GM23338 (cell line): ENCODE results near the gene SUN5. TPM values are rescaled to one million over a fixed set of nuclear protein-coding genes. Genes with fewer than 3 reads are reported as not detected.

Experiments used
- ATAC-seq: fragments of 200-7000 bp; cut with Tn5 transposase; 3 replicates; pipeline ENCODE4 v1.9.1; 2020
- DNase-seq: peaks from one replicate; pipeline ENCODE4 v3.0.0-alpha.2; 2015; ENCODE audit warnings: low spot score
- H2AFZ ChIP-seq: fragments of 200-600 bp; sonication (generic); 2 replicates; pipeline ENCODE4 v1.8.0; 2016; ENCODE audit warnings: antibody characterized with exemption, mild to moderate bottlenecking, moderate library complexity
- H3F3A ChIP-seq: fragments of 200-600 bp; sonication (generic); replicated peaks from 2 replicates; pipeline ENCODE4 v1.8.0; 2017; ENCODE audit warnings: antibody characterized with exemption, mixed run types, low read depth
- H3K27ac ChIP-seq: fragments of 200-600 bp; sonication (generic); 2 replicates; pipeline ENCODE4 v1.6.1; 2016; ENCODE audit warnings: low read depth
- H3K27me3 ChIP-seq: fragments of 200-600 bp; sonication (generic); 2 replicates; pipeline ENCODE4 v1.8.0; 2016; ENCODE audit warnings: mild to moderate bottlenecking, mixed run types, moderate library complexity; ENCODE audit not compliant: insufficient read depth
- H3K36me3 ChIP-seq: fragments of 200-600 bp; sonication (generic); 2 replicates; pipeline ENCODE4 v1.8.0; 2016; ENCODE audit warnings: mild to moderate bottlenecking; ENCODE audit not compliant: insufficient read depth
- H3K4me1 ChIP-seq: fragments of 200-600 bp; sonication (generic); 2 replicates; pipeline ENCODE4 v1.8.0; 2016; ENCODE audit warnings: mild to moderate bottlenecking, moderate library complexity; ENCODE audit not compliant: insufficient read depth
- H3K4me2 ChIP-seq: fragments of 200-600 bp; sonication (generic); 2 replicates; pipeline ENCODE4 v1.7.1; 2017; ENCODE audit warnings: mixed run types
- H3K4me3 ChIP-seq: fragments of 200-600 bp; sonication (generic); 2 replicates; pipeline ENCODE4 v1.6.1; 2016; ENCODE audit warnings: mixed run types
- H3K79me2 ChIP-seq: fragments of 200-600 bp; sonication (generic); replicated peaks from 2 replicates; pipeline ENCODE4 v1.8.0; 2017; ENCODE audit warnings: mild to moderate bottlenecking; ENCODE audit not compliant: insufficient read depth
- H3K9me2 ChIP-seq: fragments of 200-600 bp; sonication (generic); 2 replicates; pipeline ENCODE4 v1.8.0; 2017; ENCODE audit not compliant: insufficient read depth
- H4K20me1 ChIP-seq: fragments of 200-600 bp; sonication (generic); replicated peaks from 2 replicates; pipeline ENCODE4 v1.8.0; 2017; ENCODE audit warnings: mild to moderate bottlenecking; ENCODE audit not compliant: insufficient read depth
- H3K27ac Mint-ChIP-seq: 2 replicates; pipeline ENCODE4 v1.8.0; 2020; ENCODE audit warnings: inconsistent platforms, mild to moderate bottlenecking, moderate library complexity, mixed read lengths
- H3K27me3 Mint-ChIP-seq: 3 replicates; pipeline ENCODE4 v1.8.0; 2022; ENCODE audit warnings: low read depth, mild to moderate bottlenecking, moderate library complexity, mixed read lengths, inconsistent platforms; ENCODE audit not compliant: insufficient read depth, poor library complexity
- H3K36me3 Mint-ChIP-seq: 3 replicates; pipeline ENCODE4 v1.8.0; 2021; ENCODE audit warnings: low read depth, mild to moderate bottlenecking, inconsistent platforms, moderate library complexity, mixed read lengths
- H3K4me1 Mint-ChIP-seq: 3 replicates; pipeline ENCODE4 v1.8.0; 2020; ENCODE audit warnings: mild to moderate bottlenecking, inconsistent platforms, mixed read lengths
- H3K4me3 Mint-ChIP-seq: 3 replicates; pipeline ENCODE4 v1.8.0; 2021; ENCODE audit warnings: moderate library complexity, mild to moderate bottlenecking, inconsistent platforms, mixed read lengths
- H3K9me3 Mint-ChIP-seq: 3 replicates; pipeline ENCODE4 v1.8.0; 2020; ENCODE audit warnings: moderate library complexity, mild to moderate bottlenecking, inconsistent platforms, mixed read lengths
- CREB1 ChIP-seq: fragments of 250-450 bp; sonication (Bioruptor Pico); IDR thresholded peaks from 2 replicates; pipeline ENCODE4 v1.5.0; 2020; ENCODE audit warnings: low read depth, mild to moderate bottlenecking, moderate library complexity
- CTCF ChIP-seq, 2 experiments: fragments of 200-600 bp in 1 of 2; sonication (generic) in 1 of 2; conservative IDR thresholded peaks; 2 replicates each; pipeline versions ENCODE4 v1.5.1 to v1.6.1; 2016 to 2017; ENCODE audit warnings: antibody characterized with exemption in 2 of 2, low read depth in 2 of 2, mild to moderate bottlenecking in 2 of 2, moderate library complexity in 1 of 2
- ETS1 ChIP-seq: IDR thresholded peaks from 2 replicates; pipeline ENCODE4 v1.6.1; 2016; ENCODE audit warnings: antibody characterized with exemption
- EZH2 ChIP-seq: fragments of 200-600 bp; sonication (generic); IDR thresholded peaks from one replicate; pipeline ENCODE4 v1.8.0; 2017; ENCODE audit warnings: antibody characterized with exemption, mild to moderate bottlenecking, low read depth; ENCODE audit not compliant: unreplicated experiment
- EZH2phosphoT487 ChIP-seq: fragments of 200-600 bp; sonication (generic); IDR thresholded peaks from one replicate; pipeline ENCODE4 v1.8.1; 2018; ENCODE audit warnings: antibody characterized with exemption; ENCODE audit not compliant: unreplicated experiment
- JUNB ChIP-seq: IDR thresholded peaks from one replicate; pipeline ENCODE4 v1.6.1; 2016; ENCODE audit warnings: antibody characterized with exemption; ENCODE audit not compliant: unreplicated experiment
- NANOG ChIP-seq: IDR thresholded peaks from 2 replicates; pipeline ENCODE4 v1.6.1; 2016; ENCODE audit warnings: antibody characterized with exemption, borderline replicate concordance
- POLR2AphosphoS5 ChIP-seq: IDR thresholded peaks from 2 replicates; pipeline ENCODE4 v1.6.1; 2016; ENCODE audit warnings: antibody characterized with exemption, low read depth
- REST ChIP-seq: IDR thresholded peaks from one replicate; pipeline ENCODE4 v1.6.1; 2018; ENCODE audit warnings: antibody characterized with exemption; ENCODE audit not compliant: unreplicated experiment
- STAT1 ChIP-seq: IDR thresholded peaks from one replicate; pipeline ENCODE4 v1.6.1; 2016; ENCODE audit warnings: antibody characterized with exemption; ENCODE audit not compliant: unreplicated experiment
- ZNF114 ChIP-seq: fragments of 250-450 bp; sonication (Bioruptor Pico); IDR thresholded peaks from 2 replicates; pipeline ENCODE4 v1.5.0; 2020; ENCODE audit warnings: mild to moderate bottlenecking, moderate library complexity
- ZNF331 ChIP-seq: fragments of 250-450 bp; sonication (Bioruptor Pico); IDR thresholded peaks from 2 replicates; pipeline ENCODE4 v1.5.0; 2020; ENCODE audit warnings: low read depth, mild to moderate bottlenecking, moderate library complexity
- ZNF462 ChIP-seq: fragments of 250-450 bp; sonication (Bioruptor Pico); IDR thresholded peaks from 2 replicates; pipeline ENCODE4 v1.5.0; 2020; ENCODE audit warnings: mild to moderate bottlenecking, moderate library complexity
- polyA plus RNA-seq: library from polyadenylated mRNA; unstranded; fragments of >200 nt; fragmentation: Nextera tagmentation; extraction: Ambion mirVana; gene quantifications from 2 replicates; pipeline ENCODE4 v1.2.1, GENCODE V29; 2016
- total RNA-seq: library from RNA; depleted of rRNA; stranded (reverse); fragments of >200 nt; shearing (Covaris generic); gene quantifications from 2 replicates; pipeline ENCODE4 v1.2.3, GENCODE V29; 2014

The SUN5 gene
- total and polyA plus RNA-seq, 2 experiments from 2014 or later: not detected

- Mint-ChIP-seq H3K4me1 (peaks cover 2% of the 10 kb centered on the region; the same call in 1 of the 3 replicates), H3K9me3 (peaks cover 4% of the 10 kb centered on the region; the same call in 2 of the 3 replicates), H3K27me3 (peaks cover 14% of the 10 kb centered on the region), H3K4me3 (no peak overlapping the region), H3K27ac (no peak overlapping the region), H3K36me3 (peaks cover 3% of the 10 kb centered on the region; the same call in 1 of the 3 replicates)
- Histone ChIP-seq H3K27ac (no peak overlapping the region), H3K4me1 (no peaks in the 10 kb centered on the region), H3F3A (no peaks in the 10 kb centered on the region), H3K36me3 (no peaks in the 10 kb centered on the region), H3K4me3 (no peak overlapping the region), H3K27me3 (no peaks in the 10 kb centered on the region), H3K4me2 (no peak overlapping the region), H4K20me1 (no peaks in the 10 kb centered on the region), H3K9me2 (no peaks in the 10 kb centered on the region), H3K79me2 (no peaks in the 10 kb centered on the region), H2AFZ (no peak overlapping the region)
- ATAC-seq (no peak), DNase-seq (no peak)
- no peak for TF ChIP-seq REST
- TF ChIP-seq STAT1: no peak
- no peak for TF ChIP-seq NANOG
- no peak for TF ChIP-seq JUNB
- no peak for TF ChIP-seq EZH2
- TF ChIP-seq EZH2phosphoT487: no peak
- no peak for TF ChIP-seq CTCF (conservative IDR thresholded peaks at IDR 0.05; ENCODE audit: low read depth in 2 of 2)
- no peak for TF ChIP-seq ETS1
- TF ChIP-seq ZNF462: no peak
- no peak for TF ChIP-seq POLR2AphosphoS5
- TF ChIP-seq ZNF331: no peak
- TF ChIP-seq CREB1 (CRISPR knock-in tag): no peak
- no peak for TF ChIP-seq ZNF114 (CRISPR knock-in tag)
Measured at GRCh38 chr20:33005908-33006775, 1.9 kb upstream of the SUN5 start.
